WTC11 (cell line): ENCODE results near the gene TOMM40.

Experiments used
- ESRRA ChIP-seq: sonication (generic); formaldehyde crosslinking; IDR thresholded peaks from 2 replicates; pipeline ENCODE4 v1.8.1; 2022; ENCODE audit warnings: mild to moderate bottlenecking, missing genetic modification reagents, borderline replicate concordance
- GABPB1 ChIP-seq: sonication (generic); formaldehyde crosslinking; IDR thresholded peaks from 2 replicates; pipeline ENCODE4 v1.8.1; 2023; ENCODE audit warnings: mild to moderate bottlenecking, missing genetic modification reagents
- NFATC4 ChIP-seq: fragments of 250-450 bp; sonication (Bioruptor Pico); IDR thresholded peaks from 2 replicates; pipeline ENCODE4 v1.9.0; 2021; ENCODE audit warnings: mild to moderate bottlenecking
- NFYB ChIP-seq: sonication (generic); formaldehyde crosslinking; conservative IDR thresholded peaks from 2 replicates; pipeline ENCODE4 v1.8.0; 2022; ENCODE audit warnings: low read depth, missing genetic modification reagents
- TF ChIP-seq, protein P1 (sequence below): sonication (generic); formaldehyde crosslinking; IDR thresholded peaks from 2 replicates; pipeline ENCODE4 v1.8.1; 2023; ENCODE audit warnings: mild to moderate bottlenecking, missing genetic modification reagents, borderline replicate concordance
- TF ChIP-seq, protein P2 (sequence below): fragments of 200-600 bp; IDR thresholded peaks from 2 replicates; pipeline ENCODE4 v1.8.0; 2022; ENCODE audit warnings: antibody characterized with exemption
- TF ChIP-seq, protein P3 (sequence below): fragments of 250-450 bp; sonication (Bioruptor Pico); IDR thresholded peaks from 2 replicates; pipeline ENCODE4 v1.9.0; 2021; ENCODE audit warnings: mild to moderate bottlenecking, borderline replicate concordance

DNA sequence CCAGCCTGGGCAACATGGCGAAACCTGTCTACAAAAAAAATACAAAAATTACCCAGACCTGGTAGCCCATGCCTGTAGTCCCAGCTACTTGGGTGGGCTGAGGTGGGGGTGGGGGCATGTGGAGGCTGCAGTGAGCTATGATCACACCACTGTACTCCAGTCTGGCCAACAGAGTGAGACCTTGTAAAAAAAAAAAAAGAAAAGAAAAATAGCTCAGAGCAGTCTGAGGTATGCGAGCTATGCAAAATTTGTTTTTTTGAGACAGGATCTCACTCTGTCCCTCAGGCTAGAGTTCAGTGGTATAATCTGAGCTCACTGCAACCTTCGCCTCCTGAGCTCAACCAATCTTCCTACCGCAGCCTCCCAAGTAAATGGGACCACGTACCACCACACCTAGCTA is 7.1 kb upstream of the TOMM40 start:
- TF ChIP-seq GABPB1 (CRISPR knock-in tag) (no peak), ESRRA (no peak), NFATC4 (CRISPR knock-in tag) (no peak), NFYB (no peak)
- TF ChIP-seq, protein P1, sequence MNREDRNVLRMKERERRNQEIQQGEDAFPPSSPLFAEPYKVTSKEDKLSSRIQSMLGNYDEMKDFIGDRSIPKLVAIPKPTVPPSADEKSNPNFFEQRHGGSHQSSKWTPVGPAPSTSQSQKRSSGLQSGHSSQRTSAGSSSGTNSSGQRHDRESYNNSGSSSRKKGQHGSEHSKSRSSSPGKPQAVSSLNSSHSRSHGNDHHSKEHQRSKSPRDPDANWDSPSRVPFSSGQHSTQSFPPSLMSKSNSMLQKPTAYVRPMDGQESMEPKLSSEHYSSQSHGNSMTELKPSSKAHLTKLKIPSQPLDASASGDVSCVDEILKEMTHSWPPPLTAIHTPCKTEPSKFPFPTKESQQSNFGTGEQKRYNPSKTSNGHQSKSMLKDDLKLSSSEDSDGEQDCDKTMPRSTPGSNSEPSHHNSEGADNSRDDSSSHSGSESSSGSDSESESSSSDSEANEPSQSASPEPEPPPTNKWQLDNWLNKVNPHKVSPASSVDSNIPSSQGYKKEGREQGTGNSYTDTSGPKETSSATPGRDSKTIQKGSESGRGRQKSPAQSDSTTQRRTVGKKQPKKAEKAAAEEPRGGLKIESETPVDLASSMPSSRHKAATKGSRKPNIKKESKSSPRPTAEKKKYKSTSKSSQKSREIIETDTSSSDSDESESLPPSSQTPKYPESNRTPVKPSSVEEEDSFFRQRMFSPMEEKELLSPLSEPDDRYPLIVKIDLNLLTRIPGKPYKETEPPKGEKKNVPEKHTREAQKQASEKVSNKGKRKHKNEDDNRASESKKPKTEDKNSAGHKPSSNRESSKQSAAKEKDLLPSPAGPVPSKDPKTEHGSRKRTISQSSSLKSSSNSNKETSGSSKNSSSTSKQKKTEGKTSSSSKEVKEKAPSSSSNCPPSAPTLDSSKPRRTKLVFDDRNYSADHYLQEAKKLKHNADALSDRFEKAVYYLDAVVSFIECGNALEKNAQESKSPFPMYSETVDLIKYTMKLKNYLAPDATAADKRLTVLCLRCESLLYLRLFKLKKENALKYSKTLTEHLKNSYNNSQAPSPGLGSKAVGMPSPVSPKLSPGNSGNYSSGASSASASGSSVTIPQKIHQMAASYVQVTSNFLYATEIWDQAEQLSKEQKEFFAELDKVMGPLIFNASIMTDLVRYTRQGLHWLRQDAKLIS (CRISPR knock-in tag), result no peak
- TF ChIP-seq, protein P2, sequence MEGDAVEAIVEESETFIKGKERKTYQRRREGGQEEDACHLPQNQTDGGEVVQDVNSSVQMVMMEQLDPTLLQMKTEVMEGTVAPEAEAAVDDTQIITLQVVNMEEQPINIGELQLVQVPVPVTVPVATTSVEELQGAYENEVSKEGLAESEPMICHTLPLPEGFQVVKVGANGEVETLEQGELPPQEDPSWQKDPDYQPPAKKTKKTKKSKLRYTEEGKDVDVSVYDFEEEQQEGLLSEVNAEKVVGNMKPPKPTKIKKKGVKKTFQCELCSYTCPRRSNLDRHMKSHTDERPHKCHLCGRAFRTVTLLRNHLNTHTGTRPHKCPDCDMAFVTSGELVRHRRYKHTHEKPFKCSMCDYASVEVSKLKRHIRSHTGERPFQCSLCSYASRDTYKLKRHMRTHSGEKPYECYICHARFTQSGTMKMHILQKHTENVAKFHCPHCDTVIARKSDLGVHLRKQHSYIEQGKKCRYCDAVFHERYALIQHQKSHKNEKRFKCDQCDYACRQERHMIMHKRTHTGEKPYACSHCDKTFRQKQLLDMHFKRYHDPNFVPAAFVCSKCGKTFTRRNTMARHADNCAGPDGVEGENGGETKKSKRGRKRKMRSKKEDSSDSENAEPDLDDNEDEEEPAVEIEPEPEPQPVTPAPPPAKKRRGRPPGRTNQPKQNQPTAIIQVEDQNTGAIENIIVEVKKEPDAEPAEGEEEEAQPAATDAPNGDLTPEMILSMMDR, result no peak
- TF ChIP-seq, protein P3, sequence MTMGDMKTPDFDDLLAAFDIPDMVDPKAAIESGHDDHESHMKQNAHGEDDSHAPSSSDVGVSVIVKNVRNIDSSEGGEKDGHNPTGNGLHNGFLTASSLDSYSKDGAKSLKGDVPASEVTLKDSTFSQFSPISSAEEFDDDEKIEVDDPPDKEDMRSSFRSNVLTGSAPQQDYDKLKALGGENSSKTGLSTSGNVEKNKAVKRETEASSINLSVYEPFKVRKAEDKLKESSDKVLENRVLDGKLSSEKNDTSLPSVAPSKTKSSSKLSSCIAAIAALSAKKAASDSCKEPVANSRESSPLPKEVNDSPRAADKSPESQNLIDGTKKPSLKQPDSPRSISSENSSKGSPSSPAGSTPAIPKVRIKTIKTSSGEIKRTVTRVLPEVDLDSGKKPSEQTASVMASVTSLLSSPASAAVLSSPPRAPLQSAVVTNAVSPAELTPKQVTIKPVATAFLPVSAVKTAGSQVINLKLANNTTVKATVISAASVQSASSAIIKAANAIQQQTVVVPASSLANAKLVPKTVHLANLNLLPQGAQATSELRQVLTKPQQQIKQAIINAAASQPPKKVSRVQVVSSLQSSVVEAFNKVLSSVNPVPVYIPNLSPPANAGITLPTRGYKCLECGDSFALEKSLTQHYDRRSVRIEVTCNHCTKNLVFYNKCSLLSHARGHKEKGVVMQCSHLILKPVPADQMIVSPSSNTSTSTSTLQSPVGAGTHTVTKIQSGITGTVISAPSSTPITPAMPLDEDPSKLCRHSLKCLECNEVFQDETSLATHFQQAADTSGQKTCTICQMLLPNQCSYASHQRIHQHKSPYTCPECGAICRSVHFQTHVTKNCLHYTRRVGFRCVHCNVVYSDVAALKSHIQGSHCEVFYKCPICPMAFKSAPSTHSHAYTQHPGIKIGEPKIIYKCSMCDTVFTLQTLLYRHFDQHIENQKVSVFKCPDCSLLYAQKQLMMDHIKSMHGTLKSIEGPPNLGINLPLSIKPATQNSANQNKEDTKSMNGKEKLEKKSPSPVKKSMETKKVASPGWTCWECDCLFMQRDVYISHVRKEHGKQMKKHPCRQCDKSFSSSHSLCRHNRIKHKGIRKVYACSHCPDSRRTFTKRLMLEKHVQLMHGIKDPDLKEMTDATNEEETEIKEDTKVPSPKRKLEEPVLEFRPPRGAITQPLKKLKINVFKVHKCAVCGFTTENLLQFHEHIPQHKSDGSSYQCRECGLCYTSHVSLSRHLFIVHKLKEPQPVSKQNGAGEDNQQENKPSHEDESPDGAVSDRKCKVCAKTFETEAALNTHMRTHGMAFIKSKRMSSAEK (CRISPR knock-in tag), result no peak
